ENCODE data around the gene LRP8.
A peak's percentile ranks its signal among the peaks of the same experiment; 100 is the strongest.

Gene LRP8

DNA sequence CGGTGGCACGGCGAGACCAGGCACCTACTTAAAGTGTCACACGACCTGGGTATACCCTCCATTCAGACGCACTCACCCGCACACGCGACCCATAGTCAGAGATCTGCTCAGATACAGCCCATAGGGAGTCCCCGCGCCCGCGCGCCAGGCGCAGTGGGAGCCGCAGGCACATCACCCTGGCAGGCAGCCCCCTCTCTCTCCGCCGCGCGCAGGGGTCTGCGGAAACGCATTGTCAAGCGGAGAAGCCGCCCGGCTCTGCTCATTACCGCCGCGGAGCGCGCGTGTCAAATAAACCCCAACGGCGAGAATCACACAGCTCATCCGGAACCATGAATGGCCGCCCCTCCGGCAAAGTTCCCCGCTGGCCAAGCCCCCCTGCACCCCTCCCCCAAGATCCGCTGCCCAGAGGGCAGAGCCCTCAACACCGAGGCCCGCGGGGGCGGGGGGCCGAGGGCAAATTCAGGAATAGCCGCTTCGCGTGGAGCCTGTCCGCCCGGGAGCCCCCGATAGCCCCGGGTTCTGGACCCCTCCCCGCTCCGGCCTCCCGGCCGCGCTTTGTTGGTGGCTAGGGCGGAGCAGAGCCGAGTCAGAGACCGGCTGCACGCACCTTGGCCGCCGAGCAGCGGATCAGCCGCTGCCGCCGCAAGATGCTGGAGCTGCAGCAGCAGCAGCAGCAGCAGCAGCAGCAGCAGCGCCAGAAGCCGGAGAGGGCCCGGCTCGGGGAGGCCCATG, 522 bp downstream of the LRP8 start:
- H3K9me3 ChIP-seq (ENCODE audit: control insufficient read depth, insufficient read depth, low read depth, low read length) = no peaks in the 10 kb centered on the region
- H3K4me1 ChIP-seq (ENCODE audit: control insufficient read depth, insufficient read depth, low read length) = peaks cover 23% of the 10 kb centered on the region
- H3K36me3 ChIP-seq (ENCODE audit: control insufficient read depth, insufficient read depth, low read length) = peaks cover 35% of the 10 kb centered on the region
- H3K27me3 ChIP-seq (ENCODE audit: control insufficient read depth, insufficient read depth, low read length) = no peaks in the 10 kb centered on the region
- H3K4me3 ChIP-seq (ENCODE audit: low read depth, low read length) = peak overlapping the region; percentile 96
- H3K27ac ChIP-seq (ENCODE audit: low read depth, low read length) = peak overlapping the region; percentile 98
- peak overlapping the region; percentile 99 for H3K9ac ChIP-seq (ENCODE audit: low read length)

DNA sequence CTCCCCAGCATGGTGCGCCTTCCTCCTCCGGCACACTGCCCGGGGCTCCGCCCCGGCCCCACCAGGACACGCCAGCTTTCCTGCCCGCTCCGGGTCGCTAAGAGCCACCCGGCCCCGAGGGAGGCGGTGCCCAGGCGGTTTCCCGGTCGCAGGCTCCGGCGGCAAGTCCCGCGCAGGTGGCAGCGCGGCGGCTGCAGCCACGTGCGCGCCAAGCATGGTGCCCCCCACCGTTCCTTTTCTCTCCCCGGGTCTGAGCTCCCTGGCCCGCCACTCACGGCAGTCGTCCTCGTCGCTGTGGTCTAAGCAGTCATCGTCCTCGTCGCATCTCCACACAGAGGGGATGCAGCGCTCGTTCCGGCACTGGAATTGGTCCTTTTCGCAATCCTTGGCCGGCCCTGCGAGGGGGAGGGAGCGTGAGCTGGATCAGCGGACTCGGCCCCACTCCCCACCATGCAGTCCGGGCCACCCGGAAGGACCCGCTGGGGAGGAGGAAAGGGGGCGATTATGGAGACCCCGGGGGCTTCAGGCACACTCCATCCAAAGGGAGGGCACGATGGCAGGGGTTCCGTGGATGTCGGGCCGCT, 1.2 kb downstream of the LRP8 start:
- peak overlapping the region; percentile 96 for H3K4me3 ChIP-seq (ENCODE audit: low read depth, low read length)
- H3K9ac ChIP-seq (ENCODE audit: low read length) = peak overlapping the region; percentile 99
- peaks cover 41% of the 10 kb centered on the region for H3K36me3 ChIP-seq (ENCODE audit: control insufficient read depth, insufficient read depth, low read length)
- H3K27me3 ChIP-seq (ENCODE audit: control insufficient read depth, insufficient read depth, low read length) = no peaks in the 10 kb centered on the region
- no peaks in the 10 kb centered on the region for H3K9me3 ChIP-seq (ENCODE audit: control insufficient read depth, insufficient read depth, low read depth, low read length)
- H3K27ac ChIP-seq (ENCODE audit: low read depth, low read length) = peak overlapping the region; percentile 98
- peaks cover 29% of the 10 kb centered on the region for H3K4me1 ChIP-seq (ENCODE audit: control insufficient read depth, insufficient read depth, low read length)

DNA sequence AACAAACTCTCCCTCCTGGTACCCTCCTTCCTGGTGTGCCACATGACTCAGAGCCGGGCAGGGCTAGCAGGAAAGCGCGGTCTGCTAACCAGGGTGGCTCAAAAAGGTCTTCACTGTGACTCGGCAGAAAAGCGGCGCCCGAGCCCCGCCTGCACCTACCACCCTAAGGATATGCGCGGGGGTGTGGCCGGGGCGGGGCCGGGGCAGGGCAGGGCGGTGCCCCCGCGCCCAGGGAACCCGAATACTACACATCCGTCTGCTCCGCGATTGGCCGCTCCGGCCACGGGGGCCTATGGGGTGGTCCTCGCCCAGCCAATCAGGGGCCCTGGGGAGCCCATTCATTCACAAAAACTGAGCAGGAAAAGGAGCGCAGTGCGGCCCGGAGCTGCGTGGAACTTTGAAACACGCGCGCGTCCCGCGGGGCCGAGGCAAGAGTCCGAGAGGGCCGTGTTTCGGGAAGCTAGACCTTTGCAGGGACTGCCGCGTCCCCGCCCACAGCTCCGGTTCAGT, 1.7 kb downstream of the LRP8 start:
- H3K4me3 ChIP-seq (ENCODE audit: low read depth, low read length) = peak overlapping the region; percentile 96
- H3K27ac ChIP-seq (ENCODE audit: low read depth, low read length) = peak overlapping the region; percentile 98
- H3K9me3 ChIP-seq (ENCODE audit: control insufficient read depth, insufficient read depth, low read depth, low read length) = no peaks in the 10 kb centered on the region
- H3K27me3 ChIP-seq (ENCODE audit: control insufficient read depth, insufficient read depth, low read length) = no peaks in the 10 kb centered on the region
- peaks cover 47% of the 10 kb centered on the region for H3K36me3 ChIP-seq (ENCODE audit: control insufficient read depth, insufficient read depth, low read length)
- peaks cover 31% of the 10 kb centered on the region for H3K4me1 ChIP-seq (ENCODE audit: control insufficient read depth, insufficient read depth, low read length)
- H3K9ac ChIP-seq (ENCODE audit: low read length) = peak overlapping the region; percentile 99

DNA sequence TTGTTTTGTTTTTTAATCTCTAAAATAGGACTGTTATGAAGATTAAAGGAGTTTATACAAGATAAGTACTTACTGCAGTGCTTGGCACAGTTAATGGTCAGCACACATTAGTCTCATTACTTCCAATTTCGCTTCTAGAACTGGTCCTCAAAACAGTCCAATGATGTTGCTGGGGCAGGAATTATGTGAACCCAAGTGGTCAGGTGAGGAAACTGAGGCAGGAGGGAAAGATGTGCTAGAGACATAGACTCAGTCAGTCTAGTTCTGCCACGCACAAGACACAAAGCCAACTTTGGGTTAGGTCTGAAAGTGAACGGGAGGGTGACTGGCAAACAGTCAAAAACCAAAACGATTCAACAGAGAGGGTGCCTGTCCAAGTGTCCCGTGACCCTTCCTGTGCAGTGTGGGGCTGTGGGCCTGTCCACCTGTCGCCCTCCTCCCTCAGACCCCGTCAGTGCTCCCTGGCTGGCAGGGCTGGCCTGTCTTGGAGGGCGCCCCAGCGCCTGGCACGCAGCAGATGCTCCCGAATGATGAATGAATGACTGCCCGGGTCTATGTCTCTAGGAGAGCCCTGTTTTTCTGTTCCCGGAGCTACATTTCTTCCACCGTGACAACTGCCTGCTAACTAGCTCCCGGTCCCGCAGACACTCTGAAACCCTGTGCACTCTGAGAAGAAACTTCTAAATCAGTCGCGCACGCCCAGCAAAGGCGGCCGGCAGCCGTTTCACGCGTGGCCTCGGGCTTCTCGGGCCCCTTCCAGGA, 2.4 kb downstream of the LRP8 start:
- peaks cover 31% of the 10 kb centered on the region for H3K4me1 ChIP-seq (ENCODE audit: control insufficient read depth, insufficient read depth, low read length)
- peak overlapping the region; percentile 96 for H3K4me3 ChIP-seq (ENCODE audit: low read depth, low read length)
- no peaks in the 10 kb centered on the region for H3K27me3 ChIP-seq (ENCODE audit: control insufficient read depth, insufficient read depth, low read length)
- H3K9me3 ChIP-seq (ENCODE audit: control insufficient read depth, insufficient read depth, low read depth, low read length) = no peaks in the 10 kb centered on the region
- H3K27ac ChIP-seq (ENCODE audit: low read depth, low read length) = peak overlapping the region; percentile 98
- peak overlapping the region; percentile 92 for H3K9ac ChIP-seq (ENCODE audit: low read length)
- peaks cover 53% of the 10 kb centered on the region for H3K36me3 ChIP-seq (ENCODE audit: control insufficient read depth, insufficient read depth, low read length)

DNA sequence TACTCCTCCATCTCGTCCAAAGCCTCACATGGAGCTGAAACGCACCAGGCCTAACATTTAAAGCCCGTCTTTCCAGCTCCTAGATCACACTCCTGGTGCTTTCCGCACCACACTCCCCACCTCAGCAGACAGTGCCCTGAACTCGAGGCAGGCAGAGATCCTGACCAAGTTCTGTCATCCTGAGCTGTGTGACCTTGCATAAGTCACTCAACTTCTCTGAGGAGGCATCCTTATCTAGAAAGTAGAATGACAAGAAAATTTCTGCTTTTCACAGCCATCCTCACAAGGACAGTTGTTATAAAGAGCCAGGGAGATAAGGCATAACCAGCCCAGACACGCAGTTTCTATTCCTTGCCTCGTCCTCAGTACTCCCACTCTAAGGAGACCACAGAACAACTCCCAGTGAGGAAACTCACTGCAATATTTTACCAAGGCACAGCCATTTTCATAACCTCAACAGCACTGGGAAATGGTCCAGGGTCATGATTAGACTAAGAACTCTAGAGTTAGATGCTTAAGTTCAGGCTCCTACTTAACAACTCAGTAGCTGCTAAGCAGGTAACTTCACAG, 3.1 kb downstream of the LRP8 start:
- Histone ChIP-seq H3K9me3 (ENCODE audit: control insufficient read depth, insufficient read depth, low read depth, low read length) (no peaks in the 10 kb centered on the region), H3K4me1 (ENCODE audit: control insufficient read depth, insufficient read depth, low read length) (peaks cover 31% of the 10 kb centered on the region), H3K4me3 (ENCODE audit: low read depth, low read length) (no peak overlapping the region), H3K36me3 (ENCODE audit: control insufficient read depth, insufficient read depth, low read length) (peaks cover 60% of the 10 kb centered on the region), H3K27me3 (ENCODE audit: control insufficient read depth, insufficient read depth, low read length) (no peaks in the 10 kb centered on the region), H3K9ac (ENCODE audit: low read length) (no peak overlapping the region), H3K27ac (ENCODE audit: low read depth, low read length) (no peak overlapping the region)

DNA sequence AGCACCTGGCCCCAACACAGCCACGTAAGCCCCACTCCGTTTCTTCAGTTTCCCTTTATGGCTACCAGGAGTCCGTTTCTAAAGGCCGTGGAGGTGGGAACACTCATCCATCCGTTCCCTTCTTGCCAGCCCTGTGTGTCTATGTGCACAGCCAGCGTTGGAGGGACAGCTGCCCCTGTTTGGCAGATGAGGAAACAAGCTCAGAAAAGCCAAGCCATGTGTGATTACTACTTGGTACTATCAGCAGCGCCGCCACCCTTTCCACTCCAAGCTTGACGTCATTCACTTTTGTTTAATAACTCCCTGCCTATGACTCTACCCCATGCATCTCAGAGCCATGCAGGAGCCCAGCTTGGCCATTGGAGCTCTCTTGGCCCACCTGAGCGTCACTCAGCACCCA, 3.5 kb downstream of the LRP8 start:
- H3K9me3 ChIP-seq (ENCODE audit: control insufficient read depth, insufficient read depth, low read depth, low read length) = no peaks in the 10 kb centered on the region
- H3K9ac ChIP-seq (ENCODE audit: low read length) = no peak overlapping the region
- H3K27me3 ChIP-seq (ENCODE audit: control insufficient read depth, insufficient read depth, low read length) = no peaks in the 10 kb centered on the region
- H3K27ac ChIP-seq (ENCODE audit: low read depth, low read length) = no peak overlapping the region
- H3K36me3 ChIP-seq (ENCODE audit: control insufficient read depth, insufficient read depth, low read length) = peaks cover 65% of the 10 kb centered on the region
- peaks cover 31% of the 10 kb centered on the region for H3K4me1 ChIP-seq (ENCODE audit: control insufficient read depth, insufficient read depth, low read length)
- H3K4me3 ChIP-seq (ENCODE audit: low read depth, low read length) = no peak overlapping the region

DNA sequence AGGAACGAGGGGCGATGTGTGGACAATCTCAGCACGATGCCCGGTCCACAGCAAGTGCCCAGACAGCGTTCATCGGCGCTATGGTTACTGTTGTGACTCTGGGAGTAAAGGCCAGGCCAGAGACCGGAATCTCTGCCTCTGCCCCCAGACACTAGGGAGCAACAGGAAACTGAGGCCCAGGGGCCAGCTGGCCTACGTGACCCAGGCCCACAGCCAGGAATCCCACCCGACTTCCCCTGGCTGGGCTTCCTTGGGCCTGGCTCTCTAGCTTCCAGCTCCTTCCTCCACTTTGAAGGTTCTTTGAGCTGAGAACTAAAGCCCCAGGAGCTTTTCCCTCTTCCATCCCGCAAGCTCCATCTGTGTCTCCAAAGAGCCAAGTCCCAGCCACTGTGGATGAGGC, 4.6 kb downstream of the LRP8 start:
- Histone ChIP-seq H3K27me3 (ENCODE audit: control insufficient read depth, insufficient read depth, low read length) (no peaks in the 10 kb centered on the region), H3K27ac (ENCODE audit: low read depth, low read length) (no peak overlapping the region), H3K36me3 (ENCODE audit: control insufficient read depth, insufficient read depth, low read length) (peaks cover 75% of the 10 kb centered on the region), H3K9me3 (ENCODE audit: control insufficient read depth, insufficient read depth, low read depth, low read length) (no peaks in the 10 kb centered on the region), H3K4me3 (ENCODE audit: low read depth, low read length) (no peak overlapping the region), H3K9ac (ENCODE audit: low read length) (no peak overlapping the region), H3K4me1 (ENCODE audit: control insufficient read depth, insufficient read depth, low read length) (peaks cover 25% of the 10 kb centered on the region)

DNA sequence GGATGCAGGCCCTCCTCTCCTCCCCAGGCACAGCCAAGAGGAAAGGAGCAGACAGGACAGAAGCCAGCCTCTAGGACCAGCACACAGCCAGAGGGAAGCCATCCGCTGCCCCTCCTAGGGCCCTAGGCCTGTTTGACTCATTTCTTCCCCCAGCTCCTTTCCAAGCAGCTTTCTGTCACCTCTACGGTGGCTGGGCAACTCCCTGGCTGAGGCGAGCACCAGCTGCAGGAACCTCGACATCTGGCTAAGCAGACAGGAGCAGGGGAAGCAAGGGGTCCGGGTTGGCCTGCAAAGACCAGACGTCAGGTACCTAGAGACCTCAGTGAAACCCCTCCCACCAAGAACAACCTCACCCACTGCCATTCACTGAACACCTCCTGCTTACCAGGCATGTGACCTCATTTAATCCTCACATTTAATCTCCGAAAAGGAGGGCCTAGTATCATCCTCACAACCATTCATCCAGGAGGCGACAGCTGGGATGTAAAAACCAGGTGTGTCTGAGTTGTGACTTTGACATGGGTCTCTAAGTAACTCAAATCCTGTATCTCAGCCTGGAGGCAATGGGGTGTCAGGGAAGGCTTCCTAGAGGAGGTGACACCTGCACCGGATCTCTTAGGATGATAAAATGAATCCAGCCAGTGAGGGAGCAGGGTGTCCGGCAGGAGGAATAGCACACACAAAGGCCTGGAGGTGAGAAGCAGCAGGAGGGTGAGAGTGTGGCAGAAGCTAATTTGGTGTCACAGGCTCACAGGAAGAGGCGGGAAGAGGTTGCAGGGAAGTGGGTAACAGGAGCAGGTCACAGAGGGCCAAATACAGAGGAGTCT, 5.9 kb downstream of the LRP8 start:
- Histone ChIP-seq H3K27ac (ENCODE audit: low read depth, low read length) (no peak overlapping the region), H3K4me1 (ENCODE audit: control insufficient read depth, insufficient read depth, low read length) (peaks cover 38% of the 10 kb centered on the region), H3K27me3 (ENCODE audit: control insufficient read depth, insufficient read depth, low read length) (no peaks in the 10 kb centered on the region), H3K36me3 (ENCODE audit: control insufficient read depth, insufficient read depth, low read length) (peaks cover 85% of the 10 kb centered on the region), H3K4me3 (ENCODE audit: low read depth, low read length) (no peak overlapping the region), H3K9ac (ENCODE audit: low read length) (no peak overlapping the region), H3K9me3 (ENCODE audit: control insufficient read depth, insufficient read depth, low read depth, low read length) (no peaks in the 10 kb centered on the region)

DNA sequence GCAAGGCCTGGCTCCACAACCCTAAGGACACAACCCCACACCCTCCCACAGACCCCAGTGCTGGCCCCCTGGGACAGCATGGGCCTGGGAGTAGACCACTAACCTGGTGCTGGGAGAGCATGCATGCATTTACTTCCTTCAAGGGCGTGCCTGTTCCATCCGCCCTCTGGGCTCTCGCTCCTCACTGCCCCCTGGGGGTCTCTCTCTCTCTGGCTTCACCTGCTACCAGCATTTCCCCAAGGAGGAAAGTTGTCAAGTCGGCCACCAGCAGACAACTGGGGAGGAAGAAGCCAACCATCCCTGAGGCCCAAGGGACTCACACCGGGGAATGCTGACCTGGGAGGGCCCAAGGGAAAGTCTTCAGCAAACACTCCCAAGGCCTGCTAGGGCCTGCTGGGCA, 6.5 kb downstream of the LRP8 start:
- H3K9ac ChIP-seq (ENCODE audit: low read length) = no peak overlapping the region
- H3K36me3 ChIP-seq (ENCODE audit: control insufficient read depth, insufficient read depth, low read length) = peaks cover 91% of the 10 kb centered on the region
- no peaks in the 10 kb centered on the region for H3K27me3 ChIP-seq (ENCODE audit: control insufficient read depth, insufficient read depth, low read length)
- no peak overlapping the region for H3K4me3 ChIP-seq (ENCODE audit: low read depth, low read length)
- H3K4me1 ChIP-seq (ENCODE audit: control insufficient read depth, insufficient read depth, low read length) = peaks cover 44% of the 10 kb centered on the region
- H3K9me3 ChIP-seq (ENCODE audit: control insufficient read depth, insufficient read depth, low read depth, low read length) = no peaks in the 10 kb centered on the region
- no peak overlapping the region for H3K27ac ChIP-seq (ENCODE audit: low read depth, low read length)

DNA sequence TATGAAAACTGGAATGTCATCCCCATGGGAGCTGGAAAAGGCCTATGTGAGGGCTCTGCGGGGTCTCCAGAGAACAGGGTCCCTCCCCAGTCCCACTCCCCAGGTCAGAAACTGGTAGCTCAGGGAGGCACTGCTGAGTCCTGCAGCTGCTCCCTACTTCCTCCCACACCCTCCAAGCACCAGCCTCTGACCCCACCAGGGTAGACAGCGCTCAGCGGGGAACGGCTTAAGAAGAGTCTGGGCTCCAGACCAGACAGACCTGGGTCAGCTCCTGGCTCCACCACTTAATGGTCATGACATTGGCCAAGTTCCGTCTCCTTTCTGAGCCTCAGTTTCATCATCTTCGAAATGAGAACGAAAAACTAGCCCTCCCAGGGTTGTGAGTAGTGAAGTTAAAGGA, 7.2 kb downstream of the LRP8 start:
- Histone ChIP-seq H3K27me3 (ENCODE audit: control insufficient read depth, insufficient read depth, low read length) (no peaks in the 10 kb centered on the region), H3K9me3 (ENCODE audit: control insufficient read depth, insufficient read depth, low read depth, low read length) (no peaks in the 10 kb centered on the region), H3K4me1 (ENCODE audit: control insufficient read depth, insufficient read depth, low read length) (peaks cover 47% of the 10 kb centered on the region), H3K36me3 (ENCODE audit: control insufficient read depth, insufficient read depth, low read length) (peaks cover 95% of the 10 kb centered on the region), H3K4me3 (ENCODE audit: low read depth, low read length) (no peak overlapping the region), H3K9ac (ENCODE audit: low read length) (no peak overlapping the region), H3K27ac (ENCODE audit: low read depth, low read length) (no peak overlapping the region)
